Right cardiac atrium (tissue), 5 donors: ENCODE measurements around the gene ATF6. TPM values are rescaled to one million over a fixed set of nuclear protein-coding genes. Genes with fewer than 3 reads are reported as not detected.
"Not testable (repeated sequence)": the region's sequence is repeated elsewhere in the genome, so short reads cannot be mapped to it uniquely, and the experiment has no call there.

Experiments used
- ATAC-seq, 2 donors: fragments of 200-7000 bp; cut with Tn5 transposase; one replicate each; pipeline versions ENCODE4 v1.8.0 to v1.9.1; 2020; ENCODE audit warnings: moderate library complexity in 2 of 2, mild to moderate bottlenecking in 1 of 2
- DNase-seq, 3 donors: peaks; one replicate each; pipeline ENCODE4 v3.0.0-alpha.2; 2020
- H3K27ac ChIP-seq: one replicate; pipeline ENCODE4 v1.5.1; 2013; ENCODE audit warnings: mild to moderate bottlenecking, low read length, control low read depth, moderate library complexity
- H3K27me3 ChIP-seq: one replicate; pipeline ENCODE4 v1.6.1; 2013; ENCODE audit not compliant: control insufficient read depth, insufficient read depth
- H3K4me1 ChIP-seq: one replicate; pipeline ENCODE4 v1.6.1; 2013; ENCODE audit warnings: low read length; ENCODE audit not compliant: control insufficient read depth, insufficient read depth
- H3K4me3 ChIP-seq: one replicate; pipeline ENCODE4 v1.5.1; 2013; ENCODE audit warnings: low read length, control low read depth
- H3K9me3 ChIP-seq: one replicate; pipeline ENCODE4 v1.6.1; 2013; ENCODE audit warnings: low read length; ENCODE audit not compliant: control insufficient read depth
- WGBS: extraction: QIAGEN DNeasy Blood & Tissue Kit; methylation state at CpG from one replicate; pipeline ENCODE4 v1.1.7; 2013; 5-methylcytosine and 5-hydroxymethylcytosine counted together
- intact Hi-C, 4 donors: fragments of 100-400 bp; cut with DNase I; formaldehyde crosslinking; loops; one replicate each; pipeline versions ENCODE4 v1.11.0 to v1.14.0; 2022 to 2023
- polyA plus RNA-seq: library from polyadenylated mRNA; stranded (reverse); fragments of 200-250 nt; gene quantifications from one replicate; pipeline ENCODE4 v1.2.3, GENCODE V29; 2013
- total RNA-seq, 4 donors: library from RNA; stranded (reverse); fragmentation: NEBNext Ultra II Directional; extraction: Animal tissue kit (Norgen Biotek cat#: 25700); gene quantifications; one replicate each; pipeline ENCODE4 v1.2.1, GENCODE V29; 2021
- donor health status: healthy with polysubstance abuse.
- donor health status: DM: no; HTN: yes; CAD: no.
- donor health status: DM: no; HTN: no; CAD: no.
- donor health status: DM: no; HTN: yes; CAD: no; lungs with severe emphysema.
- donor health status: DM: yes; HTN: yes; CAD: no.

ATF6 gene
- total and polyA plus RNA-seq, 5 donors: 5.7 to 18.5 (median 15.6) TPM

- ATAC-seq: no peak
- Histone ChIP-seq H3K9me3 (no peaks in the 10 kb centered on the region), H3K4me3 (no peak overlapping the region), H3K4me1 (no peaks in the 10 kb centered on the region), H3K27ac (no peak overlapping the region), H3K27me3 (no peaks in the 10 kb centered on the region)
- intact Hi-C loops: no loop called here
- DNase-seq: no peak
- WGBS: 72% methylated on average over 4 of the region's 4 CpGs
These were observed 21.2 kb downstream of the ATF6 start for GRCh38 chr1:161787355-161787754.

- H3K4me3 ChIP-seq: no peak overlapping the region
- no peaks in the 10 kb centered on the region for H3K9me3 ChIP-seq
- ATAC-seq (no peak), DNase-seq (no peak)
- intact Hi-C loops: loop anchor here in 3 of 4 donors (5.0 kb wide), 1 partner anchor 247 kb away; no protein-coding TSS in a partner anchor
- WGBS: 94% methylated on average over 4 of the region's 4 CpGs
- H3K27me3 ChIP-seq: no peaks in the 10 kb centered on the region
- H3K4me1 ChIP-seq: no peaks in the 10 kb centered on the region
- H3K27ac ChIP-seq: no peak overlapping the region
These were observed 24.6 kb downstream of the ATF6 start for GRCh38 chr1:161790587-161791317.

DNA sequence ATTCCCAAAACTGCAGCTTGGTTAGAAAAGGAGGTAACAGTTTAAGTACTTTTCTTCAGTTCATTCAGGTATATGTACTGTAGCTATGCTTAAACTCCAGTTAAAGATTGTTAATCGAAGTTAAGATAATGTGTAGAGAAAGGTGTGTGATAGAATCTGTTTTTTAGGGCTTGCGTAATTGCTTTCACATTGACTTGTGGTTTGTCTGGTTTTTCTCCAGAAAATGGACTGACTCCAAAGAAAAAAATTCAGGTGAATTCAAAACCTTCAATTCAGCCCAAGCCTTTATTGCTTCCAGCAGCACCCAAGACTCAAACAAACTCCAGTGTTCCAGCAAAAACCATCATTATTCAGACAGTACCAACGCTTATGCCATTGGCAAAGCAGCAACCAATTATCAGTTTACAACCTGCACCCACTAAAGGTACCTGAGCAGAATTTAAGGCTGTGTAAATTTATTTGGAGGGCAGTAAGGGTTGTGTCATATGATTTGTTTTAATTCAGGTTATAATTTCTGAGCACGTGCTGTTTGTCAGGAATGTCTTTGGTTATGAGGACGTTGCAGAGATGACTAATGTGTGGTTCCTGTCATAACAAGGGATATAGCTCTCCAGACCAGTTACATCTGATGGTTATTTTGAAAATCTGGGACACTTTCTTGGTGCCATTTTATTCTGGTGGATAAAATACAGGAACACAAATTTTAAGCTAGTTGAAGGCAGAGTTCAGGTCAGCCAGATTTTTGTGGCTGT is 26.0 kb downstream of the ATF6 start:
- Histone ChIP-seq H3K4me3 (no peak overlapping the region), H3K27me3 (no peaks in the 10 kb centered on the region), H3K9me3 (no peaks in the 10 kb centered on the region), H3K4me1 (no peaks in the 10 kb centered on the region), H3K27ac (no peak overlapping the region)
- ATAC-seq (no peak), DNase-seq (no peak)
- WGBS: 90% methylated on average over 5 of the region's 5 CpGs
- intact Hi-C loops: loop anchor here in 3 of 4 donors (5.0 kb wide), 1 partner anchor 245 kb away; no protein-coding TSS in a partner anchor

DNA sequence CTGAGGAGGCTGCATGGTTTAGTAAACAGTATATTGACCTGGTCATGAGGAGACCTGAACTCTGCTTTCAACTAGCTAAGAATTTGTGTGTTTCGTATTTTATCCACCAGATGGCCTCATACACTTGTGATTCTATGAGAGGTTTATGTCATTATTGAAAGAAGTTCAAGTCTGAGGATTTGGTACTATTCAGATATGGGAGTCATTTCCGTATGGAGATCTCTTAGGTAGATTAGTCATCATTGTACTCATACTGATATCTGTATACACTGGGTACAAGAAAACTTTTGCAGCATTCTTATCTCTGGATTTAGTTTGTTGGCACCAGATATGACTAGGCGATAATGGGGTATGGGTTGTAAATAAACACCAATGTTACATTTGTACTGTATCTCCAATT is 26.6 kb downstream of the ATF6 start:
- Histone ChIP-seq H3K27ac (no peak overlapping the region), H3K4me1 (no peaks in the 10 kb centered on the region), H3K27me3 (no peaks in the 10 kb centered on the region), H3K4me3 (no peak overlapping the region), H3K9me3 (no peaks in the 10 kb centered on the region)
- intact Hi-C loops: loop anchor here in 3 of 4 donors (5.0 kb wide), 1 partner anchor 245 kb away; no protein-coding TSS in a partner anchor
- 42% methylated on average over 3 of the region's 3 CpGs for WGBS
- peak; percentile 52 to 55 for ATAC-seq
- no peak for DNase-seq

- Histone ChIP-seq H3K27ac (no peak overlapping the region), H3K4me3 (no peak overlapping the region), H3K27me3 (no peaks in the 10 kb centered on the region), H3K4me1 (no peaks in the 10 kb centered on the region), H3K9me3 (no peaks in the 10 kb centered on the region)
- no peak for DNase-seq
- no peak for ATAC-seq
- intact Hi-C loops: loop anchor here in 1 of 4 donors (5.0 kb wide), 1 partner anchor 238 kb away; no protein-coding TSS in a partner anchor
- WGBS: 99% methylated on average over 1 of the region's 1 CpG
These were observed 33.7 kb downstream of the ATF6 start for GRCh38 chr1:161799792-161800191.

DNA sequence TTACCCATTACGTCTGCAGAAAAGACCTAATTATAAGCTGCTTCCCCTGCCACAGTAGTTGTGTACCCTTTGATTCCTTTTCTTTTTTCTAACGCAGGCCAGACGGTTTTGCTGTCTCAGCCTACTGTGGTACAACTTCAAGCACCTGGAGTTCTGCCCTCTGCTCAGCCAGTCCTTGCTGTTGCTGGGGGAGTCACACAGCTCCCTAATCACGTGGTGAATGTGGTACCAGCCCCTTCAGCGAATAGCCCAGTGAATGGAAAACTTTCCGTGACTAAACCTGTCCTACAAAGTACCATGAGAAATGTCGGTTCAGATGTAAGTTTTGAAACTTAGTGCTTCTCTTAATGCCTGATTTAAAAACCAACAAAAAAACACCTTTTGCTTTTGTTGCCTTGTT is 35.8 kb downstream of the ATF6 start:
- Histone ChIP-seq H3K27me3 (no peaks in the 10 kb centered on the region), H3K4me3 (no peak overlapping the region), H3K4me1 (peaks cover 2% of the 10 kb centered on the region), H3K9me3 (no peaks in the 10 kb centered on the region), H3K27ac (no peak overlapping the region)
- 77% methylated on average over 7 of the region's 7 CpGs for WGBS
- ATAC-seq: no peak
- no peak for DNase-seq
- intact Hi-C loops: no loop called here

DNA sequence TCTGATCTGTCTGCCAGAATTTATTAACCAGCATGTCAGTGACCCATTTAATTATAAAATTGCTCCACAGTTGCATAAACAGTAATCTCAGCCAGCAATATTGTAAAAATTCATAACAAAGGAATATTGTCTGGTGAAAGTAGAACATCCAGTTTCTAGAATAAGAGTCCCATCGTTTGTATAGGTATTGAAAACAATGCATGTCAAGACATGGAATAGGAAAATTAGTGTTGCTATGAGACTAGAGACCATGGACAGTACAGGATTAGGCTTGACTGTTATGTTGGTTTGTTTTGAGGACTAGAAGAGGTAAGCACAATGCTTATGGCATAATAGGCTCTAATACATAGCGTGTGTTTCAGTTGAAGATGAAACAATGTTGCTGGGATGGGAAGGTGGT is 37.1 kb downstream of the ATF6 start:
- intact Hi-C loops: no loop called here
- WGBS: 84% methylated on average over 2 of the region's 2 CpGs
- Histone ChIP-seq H3K9me3 (no peaks in the 10 kb centered on the region), H3K4me1 (peaks cover 2% of the 10 kb centered on the region), H3K27ac (no peak overlapping the region), H3K4me3 (no peak overlapping the region), H3K27me3 (no peaks in the 10 kb centered on the region)
- ATAC-seq: no peak
- no peak for DNase-seq

GRCh38 chr1:161805399-161806197 is 39.5 kb downstream of the ATF6 start:
- no peak overlapping the region for H3K4me3 ChIP-seq
- peaks cover 2% of the 10 kb centered on the region for H3K4me1 ChIP-seq
- intact Hi-C loops: no loop called here
- DNase-seq (no peak), ATAC-seq (no peak)
- WGBS: 84% methylated on average over 3 of the region's 3 CpGs
- H3K27ac ChIP-seq: no peak overlapping the region
- H3K27me3 ChIP-seq: no peaks in the 10 kb centered on the region
- no peaks in the 10 kb centered on the region for H3K9me3 ChIP-seq

- WGBS: 99% methylated on average over 2 of the region's 2 CpGs
- intact Hi-C loops, H3K27ac ChIP-seq, H3K4me1 ChIP-seq, ATAC-seq, H3K27me3 ChIP-seq, H3K9me3 ChIP-seq, DNase-seq, H3K4me3 ChIP-seq: not testable (repeated sequence)
These were observed 43.1 kb downstream of the ATF6 start for GRCh38 chr1:161809202-161809601.

DNA sequence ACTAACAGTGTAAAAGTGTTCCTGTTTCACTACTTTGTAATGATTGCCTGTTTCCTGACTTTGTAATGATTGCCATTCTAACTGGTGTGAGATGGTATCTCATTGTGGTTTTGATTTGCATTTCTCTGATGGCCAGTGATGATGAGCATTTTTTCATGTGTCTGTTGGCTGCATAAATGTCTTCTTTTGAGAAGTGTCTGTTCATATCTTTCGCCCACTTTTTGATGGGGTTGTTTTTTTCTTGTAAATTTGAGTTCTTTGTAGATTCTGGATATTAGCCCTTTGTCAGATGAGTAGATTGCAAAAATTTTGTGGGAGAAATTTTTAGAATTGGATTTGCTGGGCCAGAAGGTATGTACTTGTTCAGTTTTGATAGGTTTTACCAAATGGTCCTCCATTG is 43.5 kb downstream of the ATF6 start:
- WGBS: 87% methylated on average over 1 of the region's 1 CpG
- H3K27me3 ChIP-seq, ATAC-seq, H3K4me3 ChIP-seq, H3K9me3 ChIP-seq, H3K4me1 ChIP-seq, DNase-seq, H3K27ac ChIP-seq, intact Hi-C loops: not testable (repeated sequence)

DNA sequence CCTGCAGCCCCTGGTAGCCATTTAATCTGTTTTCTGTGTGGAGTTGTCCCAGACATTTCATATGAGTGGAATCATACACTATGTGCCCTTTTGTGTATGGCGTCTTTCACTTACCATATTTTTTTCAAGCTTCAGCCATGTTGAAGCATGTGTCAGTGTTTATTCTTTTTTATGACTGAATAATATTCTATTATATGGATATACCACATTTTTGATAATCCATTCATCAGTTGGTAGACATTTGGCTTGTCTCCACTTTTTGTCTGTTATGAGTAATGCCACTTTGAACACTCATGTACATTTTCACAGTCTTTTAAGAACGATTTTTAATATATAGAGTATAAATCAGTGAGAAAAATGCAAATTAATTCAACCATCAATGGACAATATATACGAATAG is 44.7 kb downstream of the ATF6 start:
- H3K4me3 ChIP-seq: no peak overlapping the region
- intact Hi-C loops: no loop called here
- DNase-seq: no peak
- ATAC-seq: no peak
- H3K9me3 ChIP-seq: no peaks in the 10 kb centered on the region
- peaks cover 2% of the 10 kb centered on the region for H3K4me1 ChIP-seq
- WGBS: 98% methylated on average over 3 of the region's 3 CpGs
- H3K27me3 ChIP-seq: no peaks in the 10 kb centered on the region
- no peak overlapping the region for H3K27ac ChIP-seq
